Measurements from ENCODE around the gene MVD.

MVD gene

DNA sequence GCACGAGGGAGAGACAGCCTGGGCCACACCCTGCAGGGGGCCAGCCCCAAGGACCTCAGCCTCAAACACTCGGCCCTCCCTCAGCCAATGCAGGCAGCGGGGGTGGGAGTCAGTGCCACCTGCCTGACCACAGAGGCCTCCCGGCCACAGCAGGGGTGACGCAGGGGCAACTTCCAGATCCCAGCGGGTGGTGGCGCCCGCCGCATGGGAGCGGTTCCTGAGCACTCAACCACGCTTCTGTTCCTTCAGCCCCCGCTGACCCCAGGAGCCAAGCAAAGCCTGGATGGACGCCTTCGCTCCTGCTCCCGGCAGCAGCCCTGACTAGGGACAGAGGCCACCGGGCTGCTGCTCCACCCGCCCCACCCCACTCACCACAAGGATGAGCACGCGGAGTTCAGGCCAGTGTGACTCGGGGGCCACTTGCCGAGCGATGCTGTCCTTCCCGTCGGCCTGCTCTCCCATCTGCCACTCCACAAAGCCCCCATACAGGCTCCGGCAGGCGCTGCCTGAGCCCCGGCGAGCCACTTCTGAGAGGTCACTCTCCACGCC is 7.1 kb downstream of the MVD start:
- DNase-seq (ENCODE audit: low read depth in 3 of 3, low spot score in 1 of 3): no peak

DNA sequence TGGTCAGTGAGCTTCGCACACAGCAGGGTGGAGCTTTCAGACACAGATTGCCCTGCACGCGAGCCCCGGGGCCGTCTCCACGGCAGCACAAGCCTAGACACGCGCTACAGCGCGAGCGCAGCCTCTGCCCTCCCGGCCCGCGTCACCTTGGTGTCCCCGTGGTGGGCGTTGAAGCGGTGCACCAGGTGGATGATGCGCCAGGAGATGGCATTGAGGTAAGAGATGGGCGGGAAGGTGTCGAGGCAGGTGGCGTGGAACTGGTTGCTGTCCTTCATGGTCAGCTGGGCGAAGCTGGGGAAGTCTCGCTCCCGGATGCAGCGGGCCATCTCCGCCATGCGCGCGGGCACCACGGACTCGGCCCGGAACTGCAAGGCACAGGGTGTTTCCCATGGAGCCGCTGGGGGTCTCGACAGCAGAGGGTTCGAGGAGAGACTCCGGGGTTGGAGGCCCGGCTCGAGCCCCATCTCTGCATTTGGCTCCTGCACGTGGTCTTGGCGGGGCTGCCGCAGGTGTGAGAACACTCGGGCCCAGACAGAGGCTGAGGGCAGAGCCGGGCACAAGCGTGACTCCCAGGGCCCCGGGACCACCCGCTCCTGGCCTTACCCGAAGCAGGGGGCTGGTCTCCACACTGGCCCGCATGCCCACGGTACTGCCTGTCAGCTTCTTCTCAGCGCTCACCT is 7.7 kb downstream of the MVD start:
- no peak for DNase-seq (ENCODE audit: low read depth in 3 of 3, low spot score in 1 of 3)

- no peak for DNase-seq (ENCODE audit: low read depth in 3 of 3, low spot score in 1 of 3)
These were observed 8.4 kb downstream of the MVD start for GRCh38 chr16:88654363-88655052.

- no peak for DNase-seq (ENCODE audit: low read depth in 3 of 3, low spot score in 1 of 3)
These were observed 9.1 kb downstream of the MVD start for GRCh38 chr16:88653596-88654362.

- no peak for DNase-seq (ENCODE audit: low read depth in 3 of 3, low spot score in 1 of 3)
These were observed 9.8 kb downstream of the MVD start for GRCh38 chr16:88653101-88653500.

GRCh38 chr16:88652762-88653063 is 10.2 kb downstream of the MVD start:
- no peak for DNase-seq (ENCODE audit: low read depth in 3 of 3, low spot score in 1 of 3)

- DNase-seq (ENCODE audit: low read depth in 3 of 3, low spot score in 1 of 3): no peak
These were observed 10.7 kb downstream of the MVD start for GRCh38 chr16:88651989-88652761.

DNA sequence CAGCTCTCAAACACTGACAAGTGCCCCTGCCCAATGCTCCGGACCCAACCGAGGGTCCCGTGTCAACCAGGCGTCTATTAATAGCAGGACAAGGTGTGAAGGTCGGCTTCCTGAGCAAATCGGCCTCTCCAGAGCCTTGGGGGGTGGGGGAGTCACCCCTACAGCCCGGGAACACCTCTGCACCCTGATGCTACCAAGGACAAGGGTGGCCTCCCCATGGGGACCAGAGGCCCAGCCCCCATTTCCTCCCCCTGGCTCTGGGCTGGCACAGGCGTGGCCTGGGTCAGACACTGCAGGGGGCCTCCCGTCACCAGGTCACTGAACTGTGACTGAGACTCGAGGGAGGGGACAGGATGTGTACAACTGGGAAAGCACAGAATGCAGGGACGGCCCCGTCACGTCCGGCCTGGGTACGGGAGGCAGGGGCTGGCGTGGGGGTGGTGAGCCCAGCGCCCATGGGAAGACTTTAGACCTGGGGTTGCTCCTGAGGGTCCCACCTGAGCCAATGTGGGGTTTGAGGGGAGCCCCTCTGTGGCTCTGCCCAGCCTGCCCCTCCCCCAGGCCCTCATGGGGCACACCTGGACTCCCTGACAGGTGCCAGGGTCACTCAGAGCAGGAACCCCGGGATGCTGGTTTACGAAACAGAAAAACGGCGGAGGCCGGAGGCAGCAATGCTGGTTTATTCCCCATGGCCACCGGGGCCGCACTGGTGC is 11.5 kb downstream of the MVD start:
- DNase-seq (ENCODE audit: low read depth in 3 of 3, low spot score in 1 of 3): peak; percentile 22 to 49 (median 42)

DNA sequence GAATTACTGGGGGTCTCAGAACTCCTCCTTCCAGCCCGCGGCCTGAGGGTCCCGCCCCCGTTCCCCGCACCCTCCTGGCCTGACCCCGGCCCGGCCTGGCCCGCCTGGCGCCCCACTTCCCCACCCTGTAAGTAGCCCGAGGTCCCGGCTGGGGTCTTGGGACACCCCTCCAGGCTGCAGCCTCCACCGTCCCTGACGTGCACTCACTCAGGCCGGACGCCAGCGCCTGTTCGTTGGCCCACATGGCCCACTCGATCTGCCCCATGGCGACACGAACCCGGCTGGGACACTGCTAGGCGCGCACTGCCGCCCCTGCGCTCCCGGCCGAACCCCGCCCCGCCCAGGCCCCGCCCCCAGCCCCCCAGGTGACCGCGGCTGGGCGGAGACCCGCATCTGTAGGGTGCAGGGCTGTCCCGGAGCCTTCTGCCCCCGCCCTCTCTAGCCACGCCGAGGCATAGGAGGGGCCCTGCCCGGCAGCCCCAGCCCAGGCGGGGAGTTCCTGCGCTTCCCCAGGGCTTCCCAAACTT is 12.1 kb downstream of the MVD start, which contains the start of gene CYBA:
CYBA (minus strand) TSS at position 305 of the 527 bp plus-strand sequence; CDS start at position 265, 40 bp downstream.
- DNase-seq (ENCODE audit: low read depth in 3 of 3, low spot score in 1 of 3): peak; percentile 59 to 69 (median 63)

- DNase-seq (ENCODE audit: low read depth in 3 of 3, low spot score in 1 of 3): peak in 1 of 3 donors; percentile 26
These were observed 12.8 kb downstream of the MVD start for GRCh38 chr16:88649924-88650748.

DNA sequence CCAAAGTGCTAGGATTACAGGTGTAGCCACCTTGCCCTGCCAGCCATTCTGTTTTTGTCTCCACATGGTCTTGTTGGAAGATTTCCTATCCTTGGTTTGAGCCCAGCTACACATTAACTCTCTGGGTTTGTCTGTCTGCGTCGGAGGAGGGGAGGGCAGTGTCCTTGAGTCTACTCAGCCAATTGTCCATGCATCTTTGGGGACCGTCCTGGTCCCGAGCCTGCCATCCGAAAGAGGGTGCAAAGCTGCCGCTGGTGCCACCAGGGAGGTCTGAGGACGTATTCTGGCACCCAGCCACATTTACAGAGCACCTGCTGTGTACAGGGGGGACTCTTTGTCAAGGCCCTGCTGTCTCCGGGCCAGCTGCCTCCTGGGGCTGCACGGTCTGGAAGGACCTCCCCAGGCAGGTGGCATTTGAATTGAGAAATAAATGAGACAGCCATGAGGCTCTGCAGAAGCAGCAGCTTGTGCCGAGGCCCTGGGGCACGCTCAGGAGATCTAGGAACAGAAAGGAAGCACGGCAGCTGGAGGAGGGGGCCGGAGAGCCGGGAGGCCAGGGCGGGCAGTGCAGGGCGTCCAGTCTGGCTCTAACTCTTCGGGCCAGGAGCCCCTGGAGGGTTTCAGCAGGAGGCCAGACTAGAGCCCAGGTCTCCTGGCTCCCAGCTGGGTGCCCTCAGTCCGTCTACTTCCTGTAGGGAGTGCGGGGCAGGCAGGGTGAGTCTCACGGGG is 13.5 kb downstream of the MVD start:
- no peak for DNase-seq (ENCODE audit: low read depth in 3 of 3, low spot score in 1 of 3)

DNA sequence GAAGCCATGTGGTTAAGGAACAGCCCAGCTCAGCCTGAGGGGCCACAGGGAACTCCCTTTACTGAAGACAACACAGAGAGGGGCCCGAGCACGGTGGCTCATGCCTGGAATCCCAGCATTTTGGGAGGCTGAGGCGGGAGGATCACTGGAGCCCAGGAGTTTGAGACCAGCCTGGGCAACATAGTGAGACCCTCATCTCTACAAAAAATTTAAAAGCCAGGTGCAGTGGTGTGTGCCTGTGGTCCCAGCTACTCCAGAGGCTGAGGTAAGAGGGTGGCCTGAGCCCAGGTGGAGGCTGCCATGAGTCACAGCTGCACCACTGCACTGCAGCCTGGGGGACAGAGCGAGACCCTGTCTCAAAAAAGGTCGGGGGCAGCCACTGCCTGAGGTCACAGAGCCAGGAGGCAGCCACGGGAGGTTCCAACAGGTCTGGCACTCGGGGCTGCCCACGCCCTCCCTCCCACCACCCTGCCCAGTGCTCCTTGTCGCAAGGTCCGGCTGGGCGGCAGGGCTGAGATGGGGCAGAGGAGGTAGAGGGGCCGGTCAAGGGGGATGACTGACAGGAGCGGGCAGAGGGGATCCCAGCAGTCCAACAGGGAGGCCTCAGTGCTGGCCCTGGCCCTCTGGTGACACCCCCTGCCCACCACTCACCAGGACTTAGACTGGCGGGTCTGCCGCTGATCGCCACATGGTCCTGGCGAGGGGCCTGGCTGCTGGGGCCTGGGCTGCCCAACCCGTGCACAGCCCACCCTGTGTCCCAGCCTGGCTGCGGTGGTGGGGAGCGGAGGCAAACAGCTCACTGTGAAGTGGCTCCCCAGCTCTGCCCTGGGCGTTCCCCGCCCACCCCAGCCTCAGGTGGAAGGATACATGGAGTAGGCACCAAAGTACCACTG is 15.5 kb downstream of the MVD start:
- DNase-seq (ENCODE audit: low read depth in 3 of 3, low spot score in 1 of 3): no peak

DNA sequence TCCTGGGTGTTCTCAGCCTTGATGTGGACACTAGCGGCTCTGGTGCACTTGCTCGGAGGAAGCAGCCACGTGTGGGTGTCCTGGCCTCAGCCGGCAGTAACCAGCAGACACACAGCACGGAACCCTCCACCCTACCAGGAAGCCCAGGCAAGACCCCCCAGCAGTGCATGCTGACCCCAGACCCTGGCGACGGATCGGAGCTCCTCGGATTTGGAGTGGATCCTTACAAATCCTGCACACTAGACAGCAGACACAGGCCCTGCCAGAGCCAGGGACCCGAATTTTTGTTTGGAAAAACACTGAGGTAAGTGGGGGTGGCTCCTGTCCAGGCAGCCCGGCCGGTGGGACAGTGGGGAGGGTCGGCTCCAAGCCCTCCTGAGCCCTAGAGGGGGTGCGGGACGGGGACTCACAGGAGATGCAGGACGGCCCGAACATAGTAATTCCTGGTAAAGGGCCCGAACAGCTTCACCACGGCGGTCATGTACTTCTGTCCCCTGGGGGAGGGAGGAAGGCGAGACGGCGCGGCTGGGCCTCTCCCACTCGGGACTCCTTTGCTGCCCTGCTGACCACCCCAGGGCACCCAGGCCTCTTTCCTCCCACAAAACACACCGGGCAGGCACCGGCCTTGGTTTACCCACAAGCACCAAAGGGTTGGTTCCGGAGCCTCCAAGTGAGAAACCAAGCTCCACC is 16.4 kb downstream of the MVD start:
- DNase-seq (ENCODE audit: low read depth in 3 of 3, low spot score in 1 of 3): no peak

GRCh38 chr16:88645941-88646340 is 16.9 kb downstream of the MVD start:
- DNase-seq (ENCODE audit: low read depth in 3 of 3, low spot score in 1 of 3): no peak

GRCh38 chr16:88645455-88645854 is 17.4 kb downstream of the MVD start:
- no peak for DNase-seq (ENCODE audit: low read depth in 3 of 3, low spot score in 1 of 3)

GRCh38 chr16:88643644-88643932 is 19.3 kb downstream of the MVD start:
- DNase-seq (ENCODE audit: low read depth in 3 of 3, low spot score in 1 of 3): no peak

GRCh38 chr16:88642881-88643643 is 19.8 kb downstream of the MVD start:
- DNase-seq (ENCODE audit: low read depth in 3 of 3, low spot score in 1 of 3): no peak
